Measurements from ENCODE around the gene MAPKAP1.

The MAPKAP1 gene

GRCh38 chr9:125434986-125435775 lies 271.8 kb downstream of the MAPKAP1 start:
- no peak for TF ChIP-seq CTCF (IDR thresholded peaks at IDR 0.05; ENCODE audit: insufficient read depth, low read depth, low read length, missing control alignments)
- H3K4me3 ChIP-seq (ENCODE audit: low read length), result no peak overlapping the region
- no peak for DNase-seq (ENCODE audit: low read depth)

GRCh38 chr9:125433461-125434011 lies 273.5 kb downstream of the MAPKAP1 start:
- no peak overlapping the region for H3K4me3 ChIP-seq (ENCODE audit: low read length)
- DNase-seq (ENCODE audit: low read depth), result no peak
- no peak for TF ChIP-seq CTCF (IDR thresholded peaks at IDR 0.05; ENCODE audit: insufficient read depth, low read depth, low read length, missing control alignments)

- TF ChIP-seq CTCF (IDR thresholded peaks at IDR 0.05; ENCODE audit: insufficient read depth, low read depth, low read length, missing control alignments), result no peak
- no peak overlapping the region for H3K4me3 ChIP-seq (ENCODE audit: low read length)
These were observed 274.2 kb downstream of the MAPKAP1 start for GRCh38 chr9:125432715-125433385.

GRCh38 chr9:125431741-125432271 lies 275.2 kb downstream of the MAPKAP1 start:
- no peak for TF ChIP-seq CTCF (IDR thresholded peaks at IDR 0.05; ENCODE audit: insufficient read depth, low read depth, low read length, missing control alignments)
- no peak overlapping the region for H3K4me3 ChIP-seq (ENCODE audit: low read length)
- DNase-seq (ENCODE audit: low read depth), result no peak

More at GRCh38 chr9:125432715-125433385, 274.2 kb downstream of the MAPKAP1 start:
- no peak for DNase-seq (ENCODE audit: low read depth)

GRCh38 chr9:125431012-125431305 lies 276.0 kb downstream of the MAPKAP1 start:
- TF ChIP-seq CTCF (IDR thresholded peaks at IDR 0.05; ENCODE audit: insufficient read depth, low read depth, low read length, missing control alignments), result no peak
- H3K4me3 ChIP-seq (ENCODE audit: low read length), result no peak overlapping the region
- no peak for DNase-seq (ENCODE audit: low read depth)

GRCh38 chr9:125430161-125431011 lies 276.6 kb downstream of the MAPKAP1 start:
- DNase-seq (ENCODE audit: low read depth), result no peak
- TF ChIP-seq CTCF (IDR thresholded peaks at IDR 0.05; ENCODE audit: insufficient read depth, low read depth, low read length, missing control alignments), result no peak
- no peak overlapping the region for H3K4me3 ChIP-seq (ENCODE audit: low read length)
